Ishikawa (cell line): ENCODE measurements around the gene FBP1.

ENCODE experiments used
- CEBPB ChIP-seq: IDR thresholded peaks from 2 replicates; pipeline ENCODE4 v1.6.1; 2012
- CREB1 ChIP-seq: IDR thresholded peaks from 2 replicates; pipeline ENCODE4 v1.6.1; 2012; ENCODE audit warnings: low read depth
- EGR1 ChIP-seq: IDR thresholded peaks from 2 replicates; pipeline ENCODE4 v1.6.1; 2012
- EP300 ChIP-seq: IDR thresholded peaks from 2 replicates; pipeline ENCODE4 v1.6.1; 2012; ENCODE audit warnings: borderline replicate concordance
- FOXM1 ChIP-seq: IDR thresholded peaks from 2 replicates; pipeline ENCODE4 v1.6.1; 2012; ENCODE audit warnings: low read depth, borderline replicate concordance
- NFIC ChIP-seq: IDR thresholded peaks from 2 replicates; pipeline ENCODE4 v1.6.1; 2012
- RAD21 ChIP-seq: IDR thresholded peaks from 2 replicates; pipeline ENCODE4 v1.6.1; 2012; ENCODE audit warnings: low read depth
- TAF1 ChIP-seq: IDR thresholded peaks from 2 replicates; pipeline ENCODE4 v1.6.1; 2012; ENCODE audit warnings: low read depth, mild to moderate bottlenecking
- TCF12 ChIP-seq: IDR thresholded peaks from 2 replicates; pipeline ENCODE4 v1.6.1; 2012; ENCODE audit warnings: low read depth
- TEAD4 ChIP-seq: IDR thresholded peaks from 2 replicates; pipeline ENCODE4 v1.6.1; 2012
- YY1 ChIP-seq: IDR thresholded peaks from 2 replicates; pipeline ENCODE4 v1.6.1; 2012; ENCODE audit warnings: low read depth
- ZBTB7A ChIP-seq: IDR thresholded peaks from 2 replicates; pipeline ENCODE4 v1.6.1; 2012; ENCODE audit warnings: low read depth
- TF ChIP-seq, protein P1 (sequence below): IDR thresholded peaks from 2 replicates; pipeline ENCODE4 v1.6.1; 2012
- TF ChIP-seq, protein P2 (sequence below): IDR thresholded peaks from 2 replicates; pipeline ENCODE4 v1.6.1; 2012
- TF ChIP-seq, protein P3 (sequence below): IDR thresholded peaks from 2 replicates; pipeline ENCODE4 v1.6.1; 2012; ENCODE audit warnings: low read depth, mild to moderate bottlenecking

Gene FBP1

DNA sequence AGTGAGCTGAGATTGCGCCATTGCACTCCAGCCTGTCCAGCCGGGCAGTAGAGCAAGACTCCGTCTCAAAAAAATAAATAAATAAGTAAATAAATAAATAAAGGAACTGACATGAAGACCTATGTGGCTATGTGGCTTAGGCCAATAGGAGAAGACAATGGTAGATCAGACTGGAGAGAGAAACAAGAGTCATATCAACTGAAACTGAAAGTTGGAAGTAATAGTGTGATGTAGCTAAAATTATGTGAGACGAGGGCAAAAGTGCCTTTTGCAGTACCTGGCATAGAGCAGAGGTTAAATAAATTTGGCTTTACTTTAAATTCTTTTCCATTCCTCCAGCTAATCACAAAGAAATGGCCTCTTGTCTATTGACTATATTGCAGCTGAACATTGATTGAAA lies 53.0 kb downstream of the FBP1 start:
- TF ChIP-seq EP300 (no peak), TAF1 (no peak), EGR1 (no peak), YY1 (no peak), CEBPB (no peak), FOXM1 (no peak), CREB1 (no peak), NFIC (no peak), ZBTB7A (no peak), TEAD4 (no peak), RAD21 (no peak), TCF12 (no peak)
- TF ChIP-seq, protein P1, sequence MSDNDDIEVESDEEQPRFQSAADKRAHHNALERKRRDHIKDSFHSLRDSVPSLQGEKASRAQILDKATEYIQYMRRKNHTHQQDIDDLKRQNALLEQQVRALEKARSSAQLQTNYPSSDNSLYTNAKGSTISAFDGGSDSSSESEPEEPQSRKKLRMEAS: no peak
- TF ChIP-seq, protein P2, sequence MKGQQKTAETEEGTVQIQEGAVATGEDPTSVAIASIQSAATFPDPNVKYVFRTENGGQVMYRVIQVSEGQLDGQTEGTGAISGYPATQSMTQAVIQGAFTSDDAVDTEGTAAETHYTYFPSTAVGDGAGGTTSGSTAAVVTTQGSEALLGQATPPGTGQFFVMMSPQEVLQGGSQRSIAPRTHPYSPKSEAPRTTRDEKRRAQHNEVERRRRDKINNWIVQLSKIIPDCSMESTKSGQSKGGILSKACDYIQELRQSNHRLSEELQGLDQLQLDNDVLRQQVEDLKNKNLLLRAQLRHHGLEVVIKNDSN: no peak
- TF ChIP-seq, protein P3, sequence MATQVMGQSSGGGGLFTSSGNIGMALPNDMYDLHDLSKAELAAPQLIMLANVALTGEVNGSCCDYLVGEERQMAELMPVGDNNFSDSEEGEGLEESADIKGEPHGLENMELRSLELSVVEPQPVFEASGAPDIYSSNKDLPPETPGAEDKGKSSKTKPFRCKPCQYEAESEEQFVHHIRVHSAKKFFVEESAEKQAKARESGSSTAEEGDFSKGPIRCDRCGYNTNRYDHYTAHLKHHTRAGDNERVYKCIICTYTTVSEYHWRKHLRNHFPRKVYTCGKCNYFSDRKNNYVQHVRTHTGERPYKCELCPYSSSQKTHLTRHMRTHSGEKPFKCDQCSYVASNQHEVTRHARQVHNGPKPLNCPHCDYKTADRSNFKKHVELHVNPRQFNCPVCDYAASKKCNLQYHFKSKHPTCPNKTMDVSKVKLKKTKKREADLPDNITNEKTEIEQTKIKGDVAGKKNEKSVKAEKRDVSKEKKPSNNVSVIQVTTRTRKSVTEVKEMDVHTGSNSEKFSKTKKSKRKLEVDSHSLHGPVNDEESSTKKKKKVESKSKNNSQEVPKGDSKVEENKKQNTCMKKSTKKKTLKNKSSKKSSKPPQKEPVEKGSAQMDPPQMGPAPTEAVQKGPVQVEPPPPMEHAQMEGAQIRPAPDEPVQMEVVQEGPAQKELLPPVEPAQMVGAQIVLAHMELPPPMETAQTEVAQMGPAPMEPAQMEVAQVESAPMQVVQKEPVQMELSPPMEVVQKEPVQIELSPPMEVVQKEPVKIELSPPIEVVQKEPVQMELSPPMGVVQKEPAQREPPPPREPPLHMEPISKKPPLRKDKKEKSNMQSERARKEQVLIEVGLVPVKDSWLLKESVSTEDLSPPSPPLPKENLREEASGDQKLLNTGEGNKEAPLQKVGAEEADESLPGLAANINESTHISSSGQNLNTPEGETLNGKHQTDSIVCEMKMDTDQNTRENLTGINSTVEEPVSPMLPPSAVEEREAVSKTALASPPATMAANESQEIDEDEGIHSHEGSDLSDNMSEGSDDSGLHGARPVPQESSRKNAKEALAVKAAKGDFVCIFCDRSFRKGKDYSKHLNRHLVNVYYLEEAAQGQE: no peak

DNA sequence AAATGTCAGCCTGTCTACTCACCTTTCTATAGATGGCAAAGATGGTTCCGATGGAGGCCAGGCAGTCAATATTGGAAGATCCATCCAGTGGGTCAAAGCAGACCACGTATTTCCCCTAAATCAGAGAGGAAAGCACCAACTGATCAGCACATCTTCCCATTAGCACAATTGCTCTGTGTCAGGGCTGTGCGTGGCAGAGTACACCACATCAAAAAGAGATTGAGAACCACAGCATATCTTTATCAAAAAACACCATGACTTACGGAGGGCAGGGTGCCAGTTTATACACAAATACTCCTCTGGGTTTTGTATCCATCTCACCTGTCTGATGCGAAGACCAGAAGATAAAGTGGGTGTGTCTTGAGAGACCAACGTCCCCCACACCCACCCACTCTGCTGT lies 54.8 kb downstream of the FBP1 start:
- no peak for TF ChIP-seq TAF1
- TF ChIP-seq EP300: no peak
- TF ChIP-seq, protein P3: no peak
- TF ChIP-seq TCF12: no peak
- no peak for TF ChIP-seq ZBTB7A
- TF ChIP-seq RAD21: no peak
- no peak for TF ChIP-seq CREB1
- no peak for TF ChIP-seq YY1
- TF ChIP-seq EGR1: no peak
- no peak for TF ChIP-seq NFIC
- TF ChIP-seq TEAD4: no peak
- no peak for TF ChIP-seq FOXM1
- no peak for TF ChIP-seq CEBPB
- TF ChIP-seq, protein P2: no peak
- TF ChIP-seq, protein P1: no peak

DNA sequence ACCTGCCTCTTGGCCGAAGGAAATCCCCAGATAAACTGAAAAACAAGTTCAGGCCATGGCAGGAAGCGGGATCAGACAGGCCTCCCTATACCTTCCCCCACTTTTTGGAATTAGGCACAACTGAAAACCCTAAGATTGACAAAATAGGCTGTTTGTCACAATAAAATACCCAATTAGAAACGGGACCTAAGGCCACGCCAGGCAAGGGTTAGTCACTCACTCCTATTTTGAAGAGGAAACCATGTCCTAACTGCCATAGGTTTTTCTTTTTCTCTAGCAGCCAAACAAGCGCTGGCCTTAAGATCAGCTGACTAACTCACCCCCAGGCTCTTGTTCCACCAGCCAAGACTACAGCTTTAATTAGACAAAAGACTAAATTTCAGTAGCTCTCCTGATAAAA lies 57.6 kb downstream of the FBP1 start:
- TF ChIP-seq EGR1 (no peak), ZBTB7A (no peak), TAF1 (no peak), CEBPB (no peak), CREB1 (no peak), FOXM1 (no peak), YY1 (no peak), TCF12 (no peak)
- TF ChIP-seq, protein P1: no peak
- TF ChIP-seq, protein P2: no peak

DNA sequence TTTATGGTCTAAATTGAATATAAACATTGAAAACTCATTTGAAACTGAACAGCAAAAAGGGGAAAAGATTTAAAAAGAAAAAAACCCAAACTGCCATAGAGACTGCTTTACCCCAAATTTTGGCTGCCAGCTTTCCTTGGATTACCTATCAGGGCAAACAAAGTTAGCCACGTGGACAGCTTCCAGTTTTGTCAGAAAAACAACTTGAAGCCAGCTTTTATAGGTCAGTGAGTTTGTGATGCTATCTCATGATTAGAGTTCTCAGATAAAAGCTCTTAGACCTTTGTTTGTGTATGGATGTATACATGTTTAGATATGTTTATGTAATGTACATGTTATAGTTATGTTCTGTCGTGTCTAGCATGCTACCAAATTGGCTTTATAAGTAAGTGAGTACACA lies 61.7 kb downstream of the FBP1 start:
- TF ChIP-seq ZBTB7A (no peak), TEAD4 (no peak), TCF12 (no peak), EGR1 (no peak), RAD21 (no peak), TAF1 (no peak), NFIC (no peak), CEBPB (no peak), CREB1 (no peak), FOXM1 (no peak), EP300 (no peak)
- TF ChIP-seq, protein P3: no peak
- TF ChIP-seq, protein P2: no peak
- TF ChIP-seq, protein P1: no peak
